GM12892 (cell line): Measurements from ENCODE around the gene SPATA24.

Source experiments
- DNase-seq: peaks from one replicate; pipeline ENCODE4 v3.0.0; 2011; ENCODE audit not compliant: insufficient read length
- FAIRE-seq: peaks from 2 replicates; lab custom pipeline; 2011; peaks lifted over from hg19 to GRCh38; lab: Jason Lieb, UNC
- POLR2A ChIP-seq: IDR thresholded peaks from 2 replicates; pipeline ENCODE4 v1.6.1; 2011; ENCODE audit warnings: low read depth, low read length, control low read depth
- POLR2AphosphoS5 ChIP-seq: IDR thresholded peaks from 2 replicates; pipeline ENCODE4 v1.6.1; 2011; ENCODE audit warnings: low read depth, low read length, control low read depth
- TAF1 ChIP-seq: IDR thresholded peaks from 2 replicates; pipeline ENCODE4 v1.6.1; 2011; ENCODE audit warnings: low read depth, mild to moderate bottlenecking, control low read depth, low read length, borderline replicate concordance

SPATA24 gene

DNA sequence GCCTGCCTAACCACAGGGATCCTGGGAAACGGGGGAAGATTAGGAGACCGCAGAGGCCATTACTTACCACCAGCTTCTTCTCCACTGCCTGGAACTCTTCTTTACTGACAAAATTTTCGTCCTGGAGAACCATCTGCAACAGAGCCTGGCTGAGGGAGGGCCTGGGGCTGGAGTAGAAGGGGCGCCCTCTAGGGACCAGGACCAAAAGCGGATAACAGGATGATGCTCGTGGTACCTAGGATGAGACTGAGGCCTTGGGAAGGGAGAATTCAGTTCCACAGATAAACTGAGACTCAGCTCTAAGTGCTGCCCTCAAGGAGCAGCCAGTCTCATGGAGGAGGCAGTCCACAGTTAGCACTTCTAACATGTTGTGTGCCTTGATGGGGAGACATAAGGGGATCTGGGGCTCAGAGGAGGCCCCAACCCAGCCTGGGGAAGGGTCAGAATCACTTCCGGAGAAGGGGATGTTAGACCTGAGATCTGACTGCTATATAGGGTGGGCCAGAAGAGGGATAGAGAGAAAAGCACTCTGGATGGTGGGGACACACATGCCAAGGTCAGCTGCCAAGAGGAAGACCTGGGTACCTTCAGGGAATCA, 1.2 kb downstream of the SPATA24 start:
- DNase-seq (no peak), FAIRE-seq (no peak)
- TF ChIP-seq TAF1 (no peak), POLR2A (no peak), POLR2AphosphoS5 (no peak)

GRCh38 chr5:139401546-139401945, 2.3 kb downstream of the SPATA24 start:
- TF ChIP-seq POLR2A, result no peak
- TF ChIP-seq TAF1, result no peak
- no peak for TF ChIP-seq POLR2AphosphoS5
- FAIRE-seq, result no peak
- no peak for DNase-seq

DNA sequence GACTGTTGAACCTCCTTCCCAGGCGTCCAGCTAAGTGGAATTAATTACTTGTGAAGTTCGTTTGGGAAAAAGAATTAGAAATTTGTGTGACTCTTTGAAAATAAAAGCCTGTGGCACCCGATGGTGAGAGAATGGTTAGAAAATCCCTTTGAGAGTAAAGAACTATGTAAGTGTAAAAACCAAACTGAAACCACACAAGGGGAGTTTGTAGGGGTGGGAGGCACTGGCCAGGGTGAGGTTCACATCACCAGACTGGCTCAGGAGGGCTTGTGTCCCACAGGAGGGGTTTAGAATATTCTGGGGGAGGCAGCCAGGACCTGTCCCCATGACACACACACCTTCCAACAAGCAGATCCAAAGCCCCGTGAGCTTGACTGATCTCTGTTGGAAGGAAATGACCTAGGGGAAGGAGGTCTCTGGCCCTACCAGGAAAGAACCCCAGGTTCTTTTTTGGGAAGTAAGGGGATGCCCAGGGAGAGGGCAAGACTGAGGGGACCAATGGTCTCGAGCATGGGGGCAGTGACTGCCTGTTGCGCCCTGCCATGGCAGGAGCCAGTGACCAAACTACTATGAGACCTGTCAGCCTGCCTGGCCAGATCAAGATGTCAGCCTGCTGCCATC, 4.3 kb downstream of the SPATA24 start:
- FAIRE-seq (peak; percentile 44), DNase-seq (no peak)
- TF ChIP-seq POLR2AphosphoS5 (no peak), TAF1 (no peak), POLR2A (peak; percentile 50; the same call in 1 of the 2 replicates)

GRCh38 chr5:139397921-139398320, 6.0 kb downstream of the SPATA24 start:
- FAIRE-seq (no peak), DNase-seq (no peak)
- TF ChIP-seq POLR2A, result no peak
- TF ChIP-seq TAF1, result no peak
- no peak for TF ChIP-seq POLR2AphosphoS5

DNA sequence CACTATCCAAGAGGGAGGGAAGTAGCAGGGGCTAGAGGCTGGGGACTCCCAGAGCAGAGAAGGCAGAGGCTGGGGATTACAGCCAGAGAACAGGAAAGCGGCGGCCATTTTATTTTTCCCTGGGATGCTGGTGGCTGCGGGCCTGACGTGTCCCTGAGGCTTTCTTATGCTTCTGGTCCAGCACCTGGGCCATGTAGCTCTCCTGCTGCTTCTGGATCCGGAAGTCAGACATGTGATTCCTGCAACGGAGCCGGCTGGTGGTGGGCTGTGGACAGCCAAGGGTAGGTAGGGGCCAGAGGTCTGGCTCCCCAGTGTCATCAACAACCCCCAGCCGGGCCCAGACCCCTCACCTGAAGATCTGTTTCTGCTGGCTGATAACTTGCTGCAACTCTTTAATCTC, 7.2 kb downstream of the SPATA24 start:
- DNase-seq (no peak), FAIRE-seq (no peak)
- TF ChIP-seq TAF1, result no peak
- TF ChIP-seq POLR2AphosphoS5, result no peak
- TF ChIP-seq POLR2A, result no peak

DNA sequence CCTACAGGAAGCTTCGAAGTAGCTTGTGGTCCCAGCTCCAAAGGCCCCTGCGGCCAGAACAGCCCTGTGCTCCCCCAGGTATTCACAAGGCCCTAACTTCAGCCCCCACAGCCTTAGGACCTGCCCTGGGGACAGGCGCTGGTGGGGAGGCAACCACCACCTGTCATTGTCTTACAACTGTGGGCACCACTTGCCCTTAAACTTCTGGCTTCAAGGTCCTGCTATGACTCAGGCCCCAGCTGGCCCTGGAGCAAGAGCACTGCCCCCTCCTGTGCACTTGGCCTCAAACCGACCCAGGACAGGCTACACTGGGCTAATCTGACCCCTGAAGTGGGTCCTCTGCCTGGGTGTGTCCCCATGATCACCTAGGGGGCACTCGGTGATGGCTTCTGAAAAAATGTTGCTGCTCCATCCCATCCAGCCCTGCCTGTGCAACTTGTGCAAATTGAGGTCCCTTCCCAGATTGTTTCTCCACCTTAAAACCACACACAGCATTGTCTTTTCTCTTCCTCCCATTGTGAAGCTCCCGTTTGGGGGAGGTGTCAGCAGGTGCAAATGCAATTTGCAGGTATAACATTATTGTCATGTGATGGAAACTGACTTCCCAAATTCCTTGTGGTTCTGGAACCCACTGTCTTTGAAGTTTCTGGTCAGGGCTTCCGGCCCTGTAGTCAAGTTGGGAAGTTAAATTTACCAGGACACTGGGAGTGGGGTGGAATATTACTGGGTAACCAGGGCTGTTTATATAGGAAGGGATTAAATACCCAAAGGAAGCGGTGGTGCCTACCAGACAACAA, 7.8 kb downstream of the SPATA24 start:
- no peak for DNase-seq
- peak; percentile 42 for FAIRE-seq
- TF ChIP-seq TAF1 (no peak), POLR2A (no peak), POLR2AphosphoS5 (no peak)

- DNase-seq, result no peak
- TF ChIP-seq POLR2AphosphoS5 (no peak), POLR2A (no peak), TAF1 (no peak)
These were observed 9.0 kb downstream of the SPATA24 start, which contains the start of gene PROB1 for GRCh38 chr5:139394654-139395566. TSS of gene PROB1 (minus strand) at chr5:139395104. CDS start at chr5:139395081, 23 bp downstream.

GRCh38 chr5:139394123-139394653, 9.7 kb downstream of the SPATA24 start:
- DNase-seq, result no peak
- no peak for FAIRE-seq
- TF ChIP-seq TAF1 (no peak), POLR2AphosphoS5 (no peak), POLR2A (no peak)

More at GRCh38 chr5:139394654-139395566, 9.0 kb downstream of the SPATA24 start, which contains the start of gene PROB1:
- no peak for FAIRE-seq

GRCh38 chr5:139393497-139394122, 10.3 kb downstream of the SPATA24 start:
- no peak for FAIRE-seq
- DNase-seq, result no peak
- TF ChIP-seq POLR2A (0 out of 2 replicates have a peak, but pooled peaks have one; percentile 17), POLR2AphosphoS5 (no peak)
